Stimulated activated CD8-positive, alpha-beta memory T cell treated with anti-CD3 and anti-CD28 coated beads, Interleukin-2, amount 100 ng/mL, for 48 hours (primary cell): ENCODE results near the gene CDH22.

Experiments
- DNase-seq, 2 donors: peaks; one replicate each; pipeline ENCODE4 v3.0.0-alpha.2; 2020; ENCODE audit warnings: low read depth in 2 of 2

Gene CDH22

GRCh38 chr20:46323557-46323956 is 15.3 kb upstream of the CDH22 start:
- no peak for DNase-seq

GRCh38 chr20:46322641-46323040 is 14.3 kb upstream of the CDH22 start:
- no peak for DNase-seq

- DNase-seq, result no peak
These were observed 9.4 kb upstream of the CDH22 start for GRCh38 chr20:46317685-46318177.

- DNase-seq, result no peak
These were observed 8.8 kb upstream of the CDH22 start for GRCh38 chr20:46316984-46317684.

GRCh38 chr20:46315311-46315710 is 7.0 kb upstream of the CDH22 start:
- no peak for DNase-seq

- DNase-seq, result no peak
These were observed 4.9 kb upstream of the CDH22 start for GRCh38 chr20:46312945-46313861.

- no peak for DNase-seq
These were observed 4.0 kb upstream of the CDH22 start for GRCh38 chr20:46312075-46312944.

- no peak for DNase-seq
These were observed 3.4 kb upstream of the CDH22 start for GRCh38 chr20:46311719-46312074.

- DNase-seq, result no peak
These were observed 2.8 kb upstream of the CDH22 start for GRCh38 chr20:46311039-46311650.

- no peak for DNase-seq
These were observed 1.6 kb upstream of the CDH22 start for GRCh38 chr20:46309945-46310344.

GRCh38 chr20:46307999-46308257 is 370 bp downstream of the CDH22 start:
- no peak for DNase-seq

- peak; percentile 51 to 59 for DNase-seq
These were observed 929 bp downstream of the CDH22 start for GRCh38 chr20:46307139-46307998.

- no peak for DNase-seq
These were observed 1.6 kb downstream of the CDH22 start for GRCh38 chr20:46306743-46307138.

- no peak for DNase-seq
These were observed 2.3 kb downstream of the CDH22 start for GRCh38 chr20:46305973-46306360.

GRCh38 chr20:46305331-46305972 is 2.8 kb downstream of the CDH22 start:
- no peak for DNase-seq

GRCh38 chr20:46304852-46305251 is 3.4 kb downstream of the CDH22 start:
- DNase-seq, result no peak

GRCh38 chr20:46304361-46304760 is 3.9 kb downstream of the CDH22 start:
- DNase-seq, result no peak

- no peak for DNase-seq
These were observed 4.9 kb downstream of the CDH22 start for GRCh38 chr20:46303176-46303956.

GRCh38 chr20:46302106-46302505 is 6.2 kb downstream of the CDH22 start:
- DNase-seq, result no peak

- no peak for DNase-seq
These were observed 8.0 kb downstream of the CDH22 start for GRCh38 chr20:46300281-46300680.
